Breast epithelium (tissue), 4 donors: ENCODE data around the gene SOCS3. TPM values are rescaled to one million over a fixed set of nuclear protein-coding genes. Genes with fewer than 3 reads are reported as not detected.
A peak's percentile ranks its signal among the peaks of the same experiment; 100 is the strongest.

Source experiments
- DNase-seq, 2 donors: peaks; one replicate each; pipeline ENCODE4 v3.0.0-alpha.2; 2019; ENCODE audit warnings: low spot score in 2 of 2
- H3K27ac ChIP-seq, 2 donors: fragments of 200-600 bp; sonication (generic) in 1 of 2; one replicate each; pipeline ENCODE4 v1.5.1; 2016 to 2019; ENCODE audit warnings: mild to moderate bottlenecking in 1 of 2
- H3K27me3 ChIP-seq, 2 donors: fragments of 200-600 bp; sonication (generic) in 1 of 2; one replicate each; pipeline versions ENCODE4 v1.5.1 to v1.6.0; 2017 to 2019; ENCODE audit warnings: control low read depth in 1 of 2, mild to moderate bottlenecking in 1 of 2
- H3K36me3 ChIP-seq: fragments of 200-600 bp; one replicate; pipeline ENCODE4 v1.5.1; 2019
- H3K4me1 ChIP-seq, 2 donors: fragments of 200-600 bp; sonication (generic); one replicate each; pipeline ENCODE4 v1.5.1; 2016 to 2019; ENCODE audit warnings: control low read depth in 1 of 2
- H3K4me3 ChIP-seq, 3 donors: fragments of 200-600 bp; sonication (generic); 1 replicate in 2 of 3; 2 replicates in 1 of 3; pipeline ENCODE4 v1.5.1; 2016 to 2019; ENCODE audit warnings: mild to moderate bottlenecking in 3 of 3, moderate library complexity in 2 of 3
- H3K9me3 ChIP-seq, 2 donors: fragments of 200-600 bp; sonication (generic) in 1 of 2; one replicate each; pipeline ENCODE4 v1.5.1; 2016 to 2019; ENCODE audit warnings: control low read depth in 1 of 2
- POLR2A ChIP-seq: fragments of 450-650 bp; IDR thresholded peaks from one replicate; pipeline ENCODE4 v1.6.1; 2016; ENCODE audit warnings: antibody characterized with exemption, mild to moderate bottlenecking, moderate library complexity
- POLR2AphosphoS5 ChIP-seq, 3 donors: sonication (generic); formaldehyde crosslinking; IDR thresholded peaks; one replicate each; pipeline ENCODE4 v1.6.1; 2017; ENCODE audit warnings: antibody characterized with exemption in 3 of 3
- intact Hi-C: fragments of 100-400 bp; cut with DNase I; formaldehyde crosslinking; loops from one replicate; pipeline ENCODE4 v1.15.1; 2023; ENCODE audit warnings: low total_unique reads
- total RNA-seq, 3 donors: library from RNA; depleted of rRNA; stranded (reverse); fragments of >200 nt; gene quantifications; one replicate each; pipeline ENCODE4 v1.1.0, GENCODE V29; 2016
- TF ChIP-seq, protein P1 (sequence below), 3 donors: fragments of 450-650 bp; IDR thresholded peaks; one replicate each; pipeline ENCODE4 v1.5.1; 2016 to 2017; ENCODE audit warnings: antibody characterized with exemption in 3 of 3, mild to moderate bottlenecking in 3 of 3, moderate library complexity in 3 of 3

Gene SOCS3
- total RNA-seq, 3 donors from 2014 or later: 58.1 to 190 (median 76.4) TPM

DNA sequence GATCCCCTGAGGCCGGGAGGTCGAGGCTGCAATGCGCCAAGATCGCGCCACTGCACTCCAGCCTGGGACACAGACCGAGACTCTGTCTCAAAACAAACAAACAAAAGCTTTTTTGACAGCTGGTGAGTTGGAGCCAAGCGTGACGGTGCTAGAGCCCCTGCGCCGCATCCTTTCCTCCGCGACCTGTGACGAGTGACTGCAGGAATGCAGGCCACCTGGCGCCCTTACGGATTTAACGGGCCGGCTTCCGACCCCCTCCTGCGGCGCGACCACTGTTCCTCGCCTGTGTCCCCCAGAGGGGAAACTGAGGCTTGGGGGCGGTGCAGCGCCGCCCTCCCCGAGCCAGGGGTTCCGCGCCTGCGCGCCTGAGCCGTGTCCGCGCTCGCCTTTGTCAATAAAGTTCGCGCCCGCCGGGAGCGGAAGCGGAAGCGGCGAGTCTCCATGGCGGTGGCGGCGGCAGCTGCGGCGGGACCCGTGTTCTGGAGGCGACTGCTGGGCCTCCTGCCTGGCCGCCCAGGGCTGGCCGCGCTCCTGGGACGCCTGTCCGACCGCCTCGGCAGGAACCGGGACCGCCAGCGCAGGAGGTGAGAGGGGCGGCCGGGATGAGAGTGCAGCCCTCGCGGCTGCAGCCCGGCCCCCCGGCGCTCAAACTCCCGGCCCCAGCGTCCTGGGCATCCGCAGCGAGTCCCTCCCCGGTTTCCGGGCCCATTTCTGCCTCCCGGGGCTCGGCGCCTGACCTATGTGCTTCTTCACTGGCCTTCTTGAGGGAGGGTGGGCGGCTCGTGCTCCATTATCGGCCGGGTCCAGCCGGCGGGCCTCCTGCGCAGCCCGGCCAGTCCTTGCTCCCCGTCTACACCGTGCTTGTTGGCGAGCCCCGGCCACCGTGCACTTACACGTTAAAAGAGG, 18.6 kb upstream of the SOCS3 start, which contains the start of gene PGS1:
PGS1 (plus strand) TSS at position 425 of the 906 bp plus-strand sequence; CDS start at position 442, 17 bp downstream.
- peak; percentile 64 to 79 for DNase-seq
- Histone ChIP-seq H3K27ac (peak within 1 kb of the TSS; percentile 90 to 95), H3K4me1 (peaks cover 11 to 31% of the 10 kb centered on the region in 2 donors), H3K9me3 (no peaks in the 10 kb centered on the region), H3K36me3 (no peaks in the 10 kb centered on the region), H3K4me3 (peak within 1 kb of the TSS; percentile 77 to 100 (median 88)), H3K27me3 (no peaks in the 10 kb centered on the region)
- intact Hi-C loops: no loop called here
- TF ChIP-seq POLR2AphosphoS5 (IDR thresholded peaks at IDR 0.05): peak; percentile 87 to 98 (median 93)
- peak; percentile 16 for TF ChIP-seq POLR2A
- TF ChIP-seq, protein P1, sequence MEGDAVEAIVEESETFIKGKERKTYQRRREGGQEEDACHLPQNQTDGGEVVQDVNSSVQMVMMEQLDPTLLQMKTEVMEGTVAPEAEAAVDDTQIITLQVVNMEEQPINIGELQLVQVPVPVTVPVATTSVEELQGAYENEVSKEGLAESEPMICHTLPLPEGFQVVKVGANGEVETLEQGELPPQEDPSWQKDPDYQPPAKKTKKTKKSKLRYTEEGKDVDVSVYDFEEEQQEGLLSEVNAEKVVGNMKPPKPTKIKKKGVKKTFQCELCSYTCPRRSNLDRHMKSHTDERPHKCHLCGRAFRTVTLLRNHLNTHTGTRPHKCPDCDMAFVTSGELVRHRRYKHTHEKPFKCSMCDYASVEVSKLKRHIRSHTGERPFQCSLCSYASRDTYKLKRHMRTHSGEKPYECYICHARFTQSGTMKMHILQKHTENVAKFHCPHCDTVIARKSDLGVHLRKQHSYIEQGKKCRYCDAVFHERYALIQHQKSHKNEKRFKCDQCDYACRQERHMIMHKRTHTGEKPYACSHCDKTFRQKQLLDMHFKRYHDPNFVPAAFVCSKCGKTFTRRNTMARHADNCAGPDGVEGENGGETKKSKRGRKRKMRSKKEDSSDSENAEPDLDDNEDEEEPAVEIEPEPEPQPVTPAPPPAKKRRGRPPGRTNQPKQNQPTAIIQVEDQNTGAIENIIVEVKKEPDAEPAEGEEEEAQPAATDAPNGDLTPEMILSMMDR (IDR thresholded peaks at IDR 0.05): peak in 1 of 3 donors; percentile 15

DNA sequence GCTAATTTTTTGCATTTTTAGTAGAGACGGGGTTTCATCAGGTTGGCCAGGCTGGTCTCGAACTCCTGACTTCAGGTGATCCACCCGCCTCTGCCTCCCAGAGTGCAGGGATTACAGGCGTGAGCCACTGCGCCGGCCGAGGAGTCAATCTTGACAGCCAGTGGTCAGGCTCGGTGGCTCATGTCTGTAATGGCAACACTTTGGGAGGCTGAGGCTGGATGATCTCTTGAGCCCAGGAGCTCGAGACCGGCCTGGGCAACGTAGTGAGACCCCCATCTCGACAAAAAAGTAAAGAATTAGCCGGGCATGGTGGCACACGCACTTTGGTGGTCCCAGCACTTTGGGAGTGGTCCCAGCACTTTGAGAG, 18.0 kb upstream of the SOCS3 start:
- intact Hi-C loops: no loop called here
- Histone ChIP-seq H3K27me3 (no peaks in the 10 kb centered on the region), H3K9me3 (no peaks in the 10 kb centered on the region), H3K36me3 (no peaks in the 10 kb centered on the region), H3K4me3 (peak overlapping the region; percentile 77 to 100 (median 88)), H3K4me1 (peaks cover 9 to 30% of the 10 kb centered on the region in 2 donors), H3K27ac (peak overlapping the region; percentile 90 to 95)
- no peak for DNase-seq
- TF ChIP-seq POLR2AphosphoS5 (IDR thresholded peaks at IDR 0.05): no peak
- TF ChIP-seq POLR2A: no peak
- TF ChIP-seq, protein P1 (IDR thresholded peaks at IDR 0.05): no peak

DNA sequence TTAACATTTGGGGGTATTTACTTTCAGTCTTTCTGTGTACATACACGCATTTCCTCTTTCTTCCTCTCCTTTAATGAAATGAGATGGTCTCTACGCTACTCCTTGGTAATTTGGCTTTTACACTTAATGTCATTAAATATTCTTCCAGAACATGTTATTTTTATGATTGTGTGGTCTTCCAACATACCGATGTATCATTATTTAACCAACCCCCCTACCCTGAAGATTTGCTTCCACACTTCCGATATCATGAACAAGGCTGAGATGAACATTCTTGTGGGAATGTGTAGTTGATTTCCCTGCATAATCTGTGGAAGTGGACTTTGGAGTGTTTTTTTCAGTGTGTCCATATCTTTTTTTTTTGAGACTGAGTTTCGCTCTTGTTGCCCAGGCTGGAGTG, 16.3 kb upstream of the SOCS3 start:
- no peaks in the 10 kb centered on the region for H3K36me3 ChIP-seq
- H3K27ac ChIP-seq: peak overlapping the region; percentile 65 to 94
- no peaks in the 10 kb centered on the region for H3K27me3 ChIP-seq
- H3K4me3 ChIP-seq: no peak overlapping the region
- no peaks in the 10 kb centered on the region for H3K9me3 ChIP-seq
- DNase-seq: no peak
- peaks cover 9 to 20% of the 10 kb centered on the region in 2 donors for H3K4me1 ChIP-seq
- TF ChIP-seq POLR2AphosphoS5 (IDR thresholded peaks at IDR 0.05): no peak
- TF ChIP-seq, protein P1 (IDR thresholded peaks at IDR 0.05): no peak
- no peak for TF ChIP-seq POLR2A
- intact Hi-C loops: no loop called here

DNA sequence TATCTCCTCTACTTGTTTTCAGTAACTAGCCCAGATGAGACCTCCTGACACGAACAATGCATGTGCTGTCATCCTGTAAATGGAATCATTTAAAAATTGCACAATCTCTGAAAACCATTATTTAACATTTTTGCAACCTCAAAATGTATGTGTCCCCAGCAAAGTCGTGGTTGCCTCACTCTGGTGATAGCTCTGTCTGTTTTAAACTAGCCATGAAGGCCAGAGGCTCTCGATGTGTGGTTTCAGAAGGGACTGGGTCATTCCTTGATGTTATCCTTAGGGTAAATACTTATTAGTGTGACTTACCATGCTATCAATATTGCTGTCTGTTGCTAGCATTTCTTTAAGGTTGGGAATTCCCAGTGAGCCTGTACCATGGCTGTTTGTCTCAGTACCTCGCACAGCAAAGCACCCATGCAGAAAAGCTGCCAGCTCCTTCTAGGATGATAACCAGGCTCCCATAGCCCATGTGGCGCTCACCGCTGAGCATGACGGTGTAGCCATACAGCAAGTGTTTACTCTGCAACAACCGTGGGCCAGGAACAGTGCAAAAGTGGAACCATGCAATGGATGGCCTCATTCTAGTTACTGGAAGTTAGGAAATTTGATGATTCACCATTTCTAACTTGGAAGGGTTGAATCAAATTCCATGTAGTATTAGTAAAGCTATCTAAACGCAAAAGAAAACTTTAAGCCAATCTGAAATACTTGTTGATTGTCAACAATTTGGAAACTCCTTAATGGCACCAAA, 15.7 kb upstream of the SOCS3 start:
- peaks cover 9 to 20% of the 10 kb centered on the region in 2 donors for H3K4me1 ChIP-seq
- intact Hi-C loops: no loop called here
- no peak for DNase-seq

More for the DNA sequence above, 15.7 kb upstream of the SOCS3 start:
- H3K4me3 ChIP-seq: peak overlapping the region in 1 of 3 donors; percentile 15
- no peaks in the 10 kb centered on the region for H3K27me3 ChIP-seq
- TF ChIP-seq POLR2A (no peak), POLR2AphosphoS5 (IDR thresholded peaks at IDR 0.05) (peak in 2 of 3 donors; percentile 44 to 94)
- TF ChIP-seq, protein P1 (IDR thresholded peaks at IDR 0.05): no peak
- peak overlapping the region; percentile 65 to 94 for H3K27ac ChIP-seq
- no peaks in the 10 kb centered on the region for H3K36me3 ChIP-seq
- no peaks in the 10 kb centered on the region for H3K9me3 ChIP-seq
